GM19397 (cell line): Measurements from ENCODE around the gene TAS2R16.

ENCODE experiments used
- ATAC-seq: cut with Tn5 transposase; IDR thresholded peaks from one replicate; pipeline ENCODE4 v1.9.1; 2021; ENCODE audit warnings: mild to moderate bottlenecking, moderate library complexity; ENCODE audit not compliant: unreplicated experiment

The TAS2R16 gene, protein sequence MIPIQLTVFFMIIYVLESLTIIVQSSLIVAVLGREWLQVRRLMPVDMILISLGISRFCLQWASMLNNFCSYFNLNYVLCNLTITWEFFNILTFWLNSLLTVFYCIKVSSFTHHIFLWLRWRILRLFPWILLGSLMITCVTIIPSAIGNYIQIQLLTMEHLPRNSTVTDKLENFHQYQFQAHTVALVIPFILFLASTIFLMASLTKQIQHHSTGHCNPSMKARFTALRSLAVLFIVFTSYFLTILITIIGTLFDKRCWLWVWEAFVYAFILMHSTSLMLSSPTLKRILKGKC

GRCh38 chr7:122995600-122995999, at the start of gene TAS2R16:
TSS of gene TAS2R16 (minus strand) at chr7:122995700. CDS start at chr7:122995634, 66 bp downstream.
- ATAC-seq: no peak

DNA sequence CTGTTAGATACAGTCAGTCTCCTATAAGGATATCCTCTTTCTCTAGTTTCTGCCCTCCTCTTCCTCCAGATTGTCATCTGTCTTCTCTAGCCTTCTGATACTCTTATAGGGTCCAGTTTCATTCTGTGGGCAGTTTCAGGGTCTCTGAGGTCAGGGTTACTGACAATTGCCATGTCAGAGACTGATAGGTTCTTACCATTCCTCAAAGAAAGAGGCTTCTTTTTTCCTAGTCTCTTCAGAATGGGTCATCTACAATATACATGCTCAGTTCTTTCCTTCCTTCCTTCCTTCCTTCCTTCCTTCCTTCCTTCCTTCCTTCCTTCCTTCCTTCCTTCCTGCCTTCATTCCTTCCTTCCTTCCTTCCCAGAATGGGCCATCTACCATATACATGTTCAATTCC, 48.1 kb upstream of the TAS2R16 start:
- ATAC-seq: no peak

- no peak for ATAC-seq
Measured at GRCh38 chr7:123041101-123041500, 45.6 kb upstream of the TAS2R16 start.

DNA sequence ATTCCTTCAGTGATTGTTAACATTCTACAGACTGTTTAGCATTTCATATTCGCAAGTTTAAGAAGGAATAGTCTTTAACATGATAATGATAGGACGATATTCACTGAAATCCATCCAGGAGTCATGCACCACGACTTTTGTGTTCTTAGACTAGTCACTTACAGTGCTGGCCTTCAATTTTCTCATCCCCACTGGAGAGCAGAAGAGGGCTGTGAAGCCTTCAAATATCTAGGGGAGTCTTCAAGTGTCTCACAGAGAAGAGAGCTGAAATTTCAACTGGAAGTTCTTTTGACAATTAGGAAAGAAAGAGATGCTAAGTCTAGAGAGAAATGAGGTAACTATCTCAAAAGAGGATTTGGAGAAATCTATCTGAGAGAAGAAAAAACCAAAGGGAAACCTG, 43.8 kb upstream of the TAS2R16 start:
- ATAC-seq: no peak

GRCh38 chr7:123034106-123034505, 38.6 kb upstream of the TAS2R16 start:
- no peak for ATAC-seq

DNA sequence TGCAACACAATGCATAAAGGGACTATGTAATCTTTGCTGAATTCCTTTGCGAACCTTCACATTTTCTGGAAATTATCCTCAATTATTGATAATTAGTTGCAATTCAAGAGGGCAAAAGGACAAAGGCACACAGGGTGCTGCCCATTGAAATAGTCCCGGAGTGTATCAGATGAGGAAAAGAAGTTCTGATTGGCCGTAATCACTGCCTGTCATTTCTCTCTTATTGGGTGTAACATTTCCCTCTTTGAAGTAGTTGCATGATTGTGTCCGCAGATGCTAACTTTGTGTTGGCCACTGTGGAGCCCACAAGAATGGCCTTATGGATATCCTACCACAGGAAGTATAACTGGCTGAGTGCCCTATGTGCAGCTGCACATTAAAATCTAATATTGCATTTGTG, 35.1 kb upstream of the TAS2R16 start:
- no peak for ATAC-seq

DNA sequence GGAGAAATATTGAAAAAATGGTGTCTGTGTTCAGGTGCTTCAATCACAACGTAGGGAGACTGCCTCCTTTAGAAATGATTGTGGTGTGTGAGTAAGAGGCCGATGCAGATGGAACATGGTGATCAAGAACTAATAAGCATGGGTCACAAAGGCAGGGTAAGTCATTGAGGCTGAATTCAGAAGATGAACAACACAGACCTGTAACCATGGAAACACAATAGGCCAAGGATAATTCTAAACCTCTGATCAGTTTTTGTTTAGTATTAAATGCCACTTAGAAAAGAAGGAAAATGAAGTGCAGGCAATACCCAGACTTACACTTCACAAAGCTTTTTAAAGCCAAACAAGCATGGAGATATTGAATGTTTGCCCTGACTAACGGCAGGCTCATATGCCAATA, 32.8 kb upstream of the TAS2R16 start:
- no peak for ATAC-seq

DNA sequence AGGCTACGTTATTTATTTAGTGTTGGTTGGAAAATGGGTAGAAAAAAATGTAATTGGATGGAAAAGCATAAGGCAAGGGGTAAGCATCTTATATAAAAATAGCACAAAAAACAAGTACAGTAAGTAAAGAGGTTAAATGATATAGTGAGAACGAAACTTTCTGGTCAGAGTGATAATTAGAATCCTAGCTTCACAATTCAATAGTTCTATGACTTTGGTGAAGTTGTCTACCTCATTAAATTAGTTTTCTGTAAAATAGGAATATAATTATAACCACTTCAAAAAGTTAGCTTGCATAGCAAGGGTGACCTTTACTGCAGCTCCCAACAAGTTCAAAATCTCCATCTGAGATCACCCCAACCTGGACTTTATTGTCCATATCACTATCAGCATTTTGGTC, 30.8 kb upstream of the TAS2R16 start:
- no peak for ATAC-seq

DNA sequence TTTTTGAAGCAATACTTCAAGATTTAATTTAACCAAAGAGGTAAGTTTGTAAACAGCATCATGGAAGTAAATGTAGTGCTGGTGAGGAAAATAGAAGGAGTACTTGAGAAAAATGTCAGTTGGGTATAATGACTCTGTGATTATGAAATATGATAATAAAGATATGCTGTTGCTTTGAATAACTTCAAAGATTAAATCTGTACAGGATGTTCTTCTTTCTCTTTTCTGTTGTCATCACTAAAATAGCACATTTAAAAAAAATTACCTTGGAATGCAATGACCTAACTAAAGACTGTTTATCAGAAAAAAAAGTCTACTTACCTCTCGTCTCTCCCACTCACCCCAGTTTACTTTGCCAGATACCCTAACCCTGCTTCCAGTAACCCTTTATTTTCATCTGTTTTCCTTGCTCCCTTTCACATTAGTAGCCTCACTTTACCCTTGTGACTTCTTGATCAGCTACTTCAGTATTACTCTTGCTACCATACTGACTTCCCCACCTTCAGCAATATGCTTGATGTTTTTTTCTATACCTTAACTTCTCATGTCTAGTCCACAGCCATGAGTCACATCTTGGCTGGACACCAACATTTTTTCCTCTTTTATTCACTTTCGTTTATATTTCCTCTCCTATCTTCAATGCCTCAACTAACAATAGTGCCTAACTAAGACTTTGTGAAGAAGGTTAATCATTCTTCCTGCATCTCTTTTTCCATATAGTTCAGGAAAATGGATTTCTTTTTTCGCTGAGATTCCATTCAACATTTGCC, 29.7 kb upstream of the TAS2R16 start:
- ATAC-seq: no peak

DNA sequence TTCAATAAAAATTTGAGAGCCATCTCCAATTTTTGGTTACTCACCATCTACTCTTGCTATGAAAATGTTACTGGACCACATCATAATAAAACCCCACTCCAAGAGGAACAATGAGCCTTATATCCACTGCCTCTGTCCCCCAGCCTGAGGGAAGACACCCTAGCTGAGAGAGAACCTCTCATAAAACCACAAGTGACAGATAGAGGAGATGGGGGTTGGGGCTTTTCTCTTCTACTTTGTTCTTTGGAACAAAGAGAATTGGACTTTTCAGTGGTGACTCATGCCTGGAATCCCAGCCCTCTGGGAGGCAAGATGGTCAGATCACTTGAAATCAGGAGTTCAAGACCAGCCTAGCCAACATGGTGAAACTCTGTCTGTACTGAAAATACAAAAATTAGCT, 27.6 kb upstream of the TAS2R16 start:
- ATAC-seq: no peak

DNA sequence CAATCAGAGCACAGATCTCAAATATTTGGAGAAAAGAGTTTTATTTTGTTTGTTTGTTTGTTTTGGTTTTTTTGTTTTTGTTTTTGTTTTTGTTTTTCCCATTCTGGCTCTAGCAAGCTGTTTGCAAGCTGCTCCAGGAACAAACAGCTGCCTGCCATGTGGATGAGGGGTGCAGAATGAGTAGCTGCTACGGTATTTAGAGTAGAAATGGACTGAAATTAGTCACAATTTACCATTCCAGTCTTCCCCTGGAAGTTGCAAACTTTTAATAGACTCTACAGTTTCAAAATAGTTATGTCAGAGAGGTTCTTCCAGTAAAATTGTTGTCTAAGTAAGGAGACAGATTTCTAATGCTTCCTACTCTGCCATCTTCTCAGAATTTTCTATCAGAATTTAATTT, 27.1 kb upstream of the TAS2R16 start:
- no peak for ATAC-seq

DNA sequence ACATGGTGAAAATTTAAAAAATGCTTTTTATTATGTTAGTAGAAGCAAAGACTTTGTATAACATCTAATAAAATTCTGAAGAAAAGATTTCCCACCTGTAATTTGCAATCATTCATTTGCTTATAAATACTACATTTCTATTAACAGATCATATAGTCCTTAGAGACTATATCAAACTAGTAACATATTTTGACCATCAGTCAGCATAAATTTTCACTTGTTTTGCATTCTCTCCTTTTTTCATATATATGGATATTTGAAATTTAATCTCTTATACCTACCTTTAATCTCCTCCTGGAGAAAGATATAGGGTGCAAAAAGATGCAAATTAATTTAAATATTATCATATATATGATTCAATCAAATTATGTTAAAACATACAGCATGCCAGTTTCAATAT, 16.9 kb upstream of the TAS2R16 start:
- ATAC-seq: no peak

DNA sequence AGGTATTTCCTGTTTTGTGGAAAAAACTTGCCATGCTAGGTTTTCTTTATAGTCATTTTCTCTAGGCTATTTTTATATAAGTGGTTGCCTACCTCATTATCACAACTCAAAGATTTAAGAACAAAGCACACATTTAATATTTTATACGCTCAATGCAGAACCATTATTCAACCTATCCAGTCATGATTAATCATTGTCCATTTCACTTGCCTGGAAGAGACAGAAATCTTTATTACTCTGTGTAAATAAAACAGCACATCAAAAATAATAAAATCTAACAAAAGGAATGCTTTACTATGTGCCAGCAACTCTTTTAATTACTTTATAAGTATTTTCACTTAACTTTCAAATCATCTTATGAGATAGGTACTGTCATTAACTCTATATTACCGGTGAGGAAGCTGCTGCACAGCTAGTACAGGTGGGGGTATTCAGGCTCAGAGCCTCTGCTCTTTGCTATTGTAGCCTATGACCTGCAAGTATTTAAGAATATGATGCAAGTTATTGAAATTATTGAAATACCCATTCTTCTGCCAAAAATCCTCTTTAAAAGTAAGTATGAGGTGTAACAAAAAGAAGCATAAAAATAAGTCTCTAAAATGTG, 16.4 kb upstream of the TAS2R16 start:
- ATAC-seq: no peak

DNA sequence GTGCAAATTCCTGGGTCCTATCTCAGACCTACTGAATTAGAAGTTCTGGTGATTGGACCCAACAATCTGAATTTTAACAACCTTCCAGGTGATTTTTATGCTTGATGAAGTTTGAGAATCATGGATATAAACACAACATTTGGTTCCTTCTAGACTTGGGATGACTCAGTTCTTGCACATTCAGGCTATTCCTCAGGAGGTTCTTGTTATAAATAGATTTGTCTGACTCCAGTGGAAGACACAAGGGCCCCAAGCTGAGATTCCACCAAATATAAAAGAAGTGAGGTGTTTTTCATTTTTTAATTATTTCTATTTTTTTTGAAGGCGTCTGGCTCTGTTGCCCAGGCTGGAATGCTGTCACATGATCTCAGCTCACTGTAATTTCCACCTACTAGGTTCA, 9.4 kb upstream of the TAS2R16 start:
- ATAC-seq: no peak

GRCh38 chr7:123003539-123004126, 8.1 kb upstream of the TAS2R16 start:
- no peak for ATAC-seq

DNA sequence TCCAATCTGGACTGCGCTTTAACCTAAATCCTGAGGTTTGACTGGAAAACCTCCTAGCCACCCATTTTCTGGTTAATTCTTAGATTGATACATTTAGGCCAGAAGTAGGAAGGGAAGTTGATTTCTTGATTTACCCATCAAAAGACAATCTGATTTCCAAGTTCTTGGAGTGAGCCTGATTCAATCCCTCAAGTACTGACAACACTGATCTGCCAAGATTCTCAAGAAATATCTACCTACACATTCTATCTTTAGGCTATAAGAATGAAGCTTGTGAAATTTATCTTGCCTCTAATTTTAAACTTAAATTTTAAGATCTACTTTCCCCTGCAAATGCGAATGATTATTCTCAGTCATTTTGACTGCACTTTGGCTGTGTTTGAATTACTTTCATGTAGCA, 5.9 kb downstream of the TAS2R16 start:
- no peak for ATAC-seq

DNA sequence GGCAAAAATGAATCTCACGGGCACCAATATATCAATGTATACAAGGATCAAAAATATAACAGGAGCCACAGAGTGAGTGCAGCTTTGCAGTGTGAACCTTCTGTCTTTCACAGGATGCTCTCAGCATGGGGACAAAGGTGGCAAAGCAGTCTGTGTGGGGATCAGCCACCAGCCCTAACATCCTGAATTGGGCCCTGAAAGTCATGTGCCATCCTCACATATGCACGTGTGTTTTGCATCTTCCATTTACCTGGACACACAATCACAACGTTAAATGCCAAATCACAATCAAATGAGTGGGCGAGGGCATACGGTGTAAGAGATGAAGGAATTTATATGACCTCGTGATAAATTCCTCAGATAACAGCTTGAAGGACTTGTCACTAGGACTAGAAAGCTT, 6.5 kb downstream of the TAS2R16 start:
- no peak for ATAC-seq

- no peak for ATAC-seq
Measured at GRCh38 chr7:122988333-122988732, 7.2 kb downstream of the TAS2R16 start.

GRCh38 chr7:122987463-122987862, 8.0 kb downstream of the TAS2R16 start:
- no peak for ATAC-seq

DNA sequence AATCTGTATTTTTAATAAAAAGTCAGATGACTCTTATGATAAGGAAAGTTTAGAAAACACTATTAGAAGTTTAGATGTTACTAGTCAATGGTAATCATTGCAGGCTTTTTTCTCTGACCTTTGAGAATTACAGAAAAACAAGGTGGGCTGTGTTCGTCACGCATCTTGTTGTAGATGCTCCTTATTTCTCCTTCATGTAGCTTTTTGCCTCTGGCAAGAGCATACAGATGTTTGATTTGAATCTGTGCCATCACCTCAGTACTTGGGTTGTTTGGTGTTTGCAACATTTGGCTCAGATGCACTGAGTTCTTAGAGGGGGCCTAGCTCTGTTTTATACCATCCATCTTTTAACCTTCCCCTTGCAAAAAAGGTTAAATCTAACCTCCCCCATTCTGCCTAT, 11.5 kb downstream of the TAS2R16 start:
- ATAC-seq: no peak

DNA sequence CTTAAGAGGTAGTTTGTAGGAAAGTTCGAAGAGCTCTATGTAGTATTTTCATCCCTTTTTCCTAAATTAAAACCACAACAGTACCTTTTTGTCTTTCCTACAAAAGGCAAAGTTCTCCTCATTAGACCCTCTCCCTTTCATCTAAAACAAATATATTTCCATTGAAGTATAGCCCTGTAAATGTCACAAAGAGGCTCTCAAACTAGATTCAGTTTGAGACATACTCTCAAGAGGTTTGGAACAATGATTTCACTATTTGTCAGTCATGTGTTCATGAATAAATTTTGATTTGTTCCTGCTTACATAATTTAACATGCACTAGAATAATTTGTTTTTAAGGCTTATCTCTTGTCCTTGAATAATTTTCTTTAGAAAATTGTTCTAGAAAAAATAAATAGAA, 12.2 kb downstream of the TAS2R16 start:
- ATAC-seq: no peak

DNA sequence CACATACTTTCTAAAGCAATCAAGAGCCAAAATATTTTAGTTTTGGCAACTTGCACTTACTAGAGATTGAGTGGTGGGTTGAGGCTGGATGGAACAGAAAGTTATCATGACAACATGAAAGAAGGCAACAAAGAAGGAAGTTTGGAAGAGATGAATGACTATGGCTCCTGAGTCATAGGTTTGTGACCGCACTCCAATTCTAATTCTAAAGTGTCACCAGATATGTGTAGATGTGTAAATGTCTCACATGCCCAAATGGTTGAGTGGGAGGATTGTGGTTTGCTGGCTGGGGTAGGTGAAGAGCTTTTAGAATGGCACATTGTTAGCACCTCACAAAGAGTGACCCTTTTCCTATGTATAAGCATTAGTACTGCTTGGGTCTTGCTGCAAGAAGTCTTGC, 20.2 kb downstream of the TAS2R16 start:
- no peak for ATAC-seq
